Right lobe of liver (tissue), 6 donors: ENCODE results near the gene RNF225. TPM values are rescaled to one million over a fixed set of nuclear protein-coding genes. Genes with fewer than 3 reads are reported as not detected.

Source experiments
- ATAC-seq, 4 donors: fragments of 200-7000 bp; cut with Tn5 transposase; one replicate each; pipeline ENCODE4 v1.9.1; 2020; ENCODE audit warnings: mild to moderate bottlenecking in 4 of 4, moderate library complexity in 4 of 4
- DNase-seq, 3 donors: peaks; one replicate each; pipeline ENCODE4 v3.0.0-alpha.2; 2020
- H3K27ac ChIP-seq, 3 donors: fragments of 200-600 bp; one replicate each; pipeline ENCODE4 v1.8.0; 2022
- H3K27me3 ChIP-seq, 2 donors: fragments of 200-600 bp; one replicate each; pipeline ENCODE4 v1.8.0; 2022
- H3K36me3 ChIP-seq, 4 donors: fragments of 200-600 bp; sonication (generic) in 1 of 4; one replicate each; pipeline versions ENCODE4 v1.5.1 to v1.8.0; 2017 to 2022; ENCODE audit warnings: control low read depth in 1 of 4
- H3K4me1 ChIP-seq, 4 donors: fragments of 200-600 bp; sonication (generic) in 1 of 4; one replicate each; pipeline versions ENCODE4 v1.5.1 to v1.8.0; 2017 to 2022; ENCODE audit warnings: control low read depth in 1 of 4
- H3K4me3 ChIP-seq, 3 donors: fragments of 200-600 bp; one replicate each; pipeline ENCODE4 v1.8.0; 2022
- H3K9me3 ChIP-seq, 4 donors: fragments of 200-600 bp; sonication (generic) in 1 of 4; one replicate each; pipeline versions ENCODE4 v1.5.1 to v1.8.0; 2017 to 2022; ENCODE audit warnings: control low read depth in 1 of 4
- POLR2A ChIP-seq: fragments of 450-650 bp; IDR thresholded peaks from one replicate; pipeline ENCODE4 v1.6.1; 2017; ENCODE audit warnings: antibody characterized with exemption, mild to moderate bottlenecking
- WGBS: methylation state at CpG from one replicate; pipeline ENCODE4 v1.1.6; 2018; ENCODE audit warnings: low coverage, low lambda C conversion rate; ENCODE audit not compliant: insufficient coverage; ENCODE audit errors: missing lambda C conversion rate; 5-methylcytosine and 5-hydroxymethylcytosine counted together
- intact Hi-C, 2 donors: fragments of 100-400 bp; cut with DNase I; formaldehyde crosslinking; loops; one replicate each; pipeline versions ENCODE4 v1.11.2 to v1.14.1; 2022
- total RNA-seq, 6 experiments: library from RNA; depleted of rRNA in 2 of 6; stranded (reverse); fragments of >200 nt in 2 of 6; fragmentation: NEBNext Ultra II Directional in 3 of 6; extraction: Animal tissue kit (Norgen Biotek cat#: 25700) in 3 of 6; gene quantifications; one replicate each; pipeline versions ENCODE4 v1.1.0 to v1.2.4, GENCODE V29; 2016 to 2023
- TF ChIP-seq, protein P1 (sequence below), 4 donors: fragments of 200-600 bp in 3 of 4; fragments of 450-650 bp in 1 of 4; IDR thresholded peaks; one replicate each; pipeline versions ENCODE4 v1.5.1 to v1.8.0; 2016 to 2022; ENCODE audit warnings: antibody characterized with exemption in 4 of 4, mild to moderate bottlenecking in 2 of 4
- donor health status: DM: no; HTN: yes; CAD: no.
- donor health status: DM: no; HTN: no; CAD: no.
- donor health status: DM: no; HTN: no; CAD: no.
- donor health status: DM: no; HTN: yes; CAD: no.
- donor health status: DM: no; HTN: yes; CAD: no.

Gene RNF225
- total RNA-seq, 6 experiments from 2014 or later, result not detected

DNA sequence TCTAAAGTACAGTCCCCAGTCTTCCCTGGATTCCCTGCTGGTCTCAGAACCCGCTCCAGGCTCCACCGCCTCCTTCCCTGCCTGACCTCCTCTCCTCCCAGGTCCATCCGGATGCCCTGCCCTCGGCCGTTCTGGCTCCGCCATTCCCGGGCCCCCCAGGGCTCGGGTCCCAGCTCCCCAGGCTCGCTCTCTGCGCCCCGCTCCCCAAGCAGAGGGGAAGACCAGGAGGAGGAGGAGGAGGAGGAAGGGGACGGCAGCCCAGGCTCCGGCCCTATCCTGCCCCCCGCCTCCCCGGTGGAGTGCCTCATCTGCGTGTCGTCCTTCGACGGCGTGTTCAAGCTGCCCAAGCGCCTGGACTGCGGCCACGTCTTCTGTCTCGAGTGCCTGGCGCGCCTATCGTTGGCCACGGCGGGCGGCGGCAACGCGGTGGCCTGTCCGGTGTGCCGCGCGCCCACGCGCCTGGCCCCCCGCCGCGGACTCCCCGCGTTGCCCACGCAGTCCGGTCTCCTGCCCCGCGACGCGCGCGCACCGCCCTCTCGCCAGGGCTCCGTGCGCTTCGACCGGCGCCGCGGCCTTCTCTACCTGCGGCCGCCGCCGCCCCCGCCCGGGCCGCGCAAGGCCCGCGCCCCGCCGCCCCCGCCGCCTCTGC, 647 bp downstream of the RNF225 start:
- ATAC-seq, result peak in 1 of 4 donors; percentile 16

DNA sequence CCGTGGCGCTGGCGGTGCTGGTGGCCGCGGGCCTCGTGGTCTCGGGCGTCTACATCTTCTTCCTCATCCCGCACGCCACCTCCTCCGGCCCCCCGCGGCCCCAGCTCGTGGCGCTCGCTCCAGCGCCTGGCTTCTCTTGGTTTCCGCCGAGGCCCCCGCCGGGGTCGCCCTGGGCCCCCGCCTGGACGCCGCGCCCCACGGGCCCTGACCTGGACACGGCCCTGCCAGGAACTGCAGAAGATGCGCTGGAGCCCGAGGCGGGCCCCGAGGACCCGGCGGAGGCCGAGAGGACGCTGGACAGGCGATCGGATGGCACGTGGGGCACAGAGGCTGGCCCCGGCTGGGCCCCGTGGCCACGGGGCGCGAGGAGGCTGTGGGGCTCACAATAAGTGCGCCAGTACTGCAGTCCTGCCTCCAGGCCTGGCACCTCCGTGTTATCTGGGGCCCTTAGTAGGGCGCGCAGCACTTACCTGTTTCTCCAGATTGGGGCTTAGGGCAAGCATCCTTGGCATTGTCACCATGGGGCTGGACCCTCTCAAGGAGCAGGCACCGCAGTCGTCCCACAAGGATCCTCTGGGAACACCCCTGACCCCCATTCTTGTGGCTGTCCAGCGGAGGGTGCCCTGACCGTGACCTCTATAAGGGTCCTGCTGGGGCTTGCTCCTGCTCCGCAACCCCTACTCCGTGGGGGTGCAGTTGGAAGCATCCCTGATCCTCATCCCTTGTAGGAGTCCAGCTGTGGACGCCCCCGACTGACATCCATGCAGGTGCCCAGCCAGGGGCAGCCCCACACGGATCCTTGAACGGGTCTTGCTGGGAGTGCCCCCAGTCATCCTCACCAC, 1.5 kb downstream of the RNF225 start:
- Histone ChIP-seq H3K27me3 (no peaks in the 10 kb centered on the region), H3K36me3 (peaks cover 0 to 24% (median 17%) of the 10 kb centered on the region in 4 donors), H3K27ac (no peak overlapping the region), H3K4me1 (peaks cover 0 to 6% (median 3%) of the 10 kb centered on the region in 4 donors), H3K9me3 (no peaks in the 10 kb centered on the region), H3K4me3 (no peak overlapping the region)
- ATAC-seq (no peak), DNase-seq (no peak)
- TF ChIP-seq, protein P1, sequence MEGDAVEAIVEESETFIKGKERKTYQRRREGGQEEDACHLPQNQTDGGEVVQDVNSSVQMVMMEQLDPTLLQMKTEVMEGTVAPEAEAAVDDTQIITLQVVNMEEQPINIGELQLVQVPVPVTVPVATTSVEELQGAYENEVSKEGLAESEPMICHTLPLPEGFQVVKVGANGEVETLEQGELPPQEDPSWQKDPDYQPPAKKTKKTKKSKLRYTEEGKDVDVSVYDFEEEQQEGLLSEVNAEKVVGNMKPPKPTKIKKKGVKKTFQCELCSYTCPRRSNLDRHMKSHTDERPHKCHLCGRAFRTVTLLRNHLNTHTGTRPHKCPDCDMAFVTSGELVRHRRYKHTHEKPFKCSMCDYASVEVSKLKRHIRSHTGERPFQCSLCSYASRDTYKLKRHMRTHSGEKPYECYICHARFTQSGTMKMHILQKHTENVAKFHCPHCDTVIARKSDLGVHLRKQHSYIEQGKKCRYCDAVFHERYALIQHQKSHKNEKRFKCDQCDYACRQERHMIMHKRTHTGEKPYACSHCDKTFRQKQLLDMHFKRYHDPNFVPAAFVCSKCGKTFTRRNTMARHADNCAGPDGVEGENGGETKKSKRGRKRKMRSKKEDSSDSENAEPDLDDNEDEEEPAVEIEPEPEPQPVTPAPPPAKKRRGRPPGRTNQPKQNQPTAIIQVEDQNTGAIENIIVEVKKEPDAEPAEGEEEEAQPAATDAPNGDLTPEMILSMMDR (IDR thresholded peaks at IDR 0.05), result no peak
- no peak for TF ChIP-seq POLR2A
- intact Hi-C loops, result no loop called here
- 67% methylated on average over 1 of the region's 58 CpGs for WGBS

More for the DNA sequence above, 647 bp downstream of the RNF225 start:
- 7% methylated on average over 27 of the region's 75 CpGs for WGBS
- Histone ChIP-seq H3K4me1 (peaks cover 0 to 5% (median 2%) of the 10 kb centered on the region in 4 donors), H3K36me3 (peaks cover 0 to 31% (median 20%) of the 10 kb centered on the region in 4 donors), H3K27ac (no peak overlapping the region), H3K9me3 (no peaks in the 10 kb centered on the region), H3K4me3 (no peak overlapping the region), H3K27me3 (no peaks in the 10 kb centered on the region)
- no peak for DNase-seq
- TF ChIP-seq, protein P1 (IDR thresholded peaks at IDR 0.05), result no peak
- TF ChIP-seq POLR2A, result no peak
- intact Hi-C loops, result no loop called here

DNA sequence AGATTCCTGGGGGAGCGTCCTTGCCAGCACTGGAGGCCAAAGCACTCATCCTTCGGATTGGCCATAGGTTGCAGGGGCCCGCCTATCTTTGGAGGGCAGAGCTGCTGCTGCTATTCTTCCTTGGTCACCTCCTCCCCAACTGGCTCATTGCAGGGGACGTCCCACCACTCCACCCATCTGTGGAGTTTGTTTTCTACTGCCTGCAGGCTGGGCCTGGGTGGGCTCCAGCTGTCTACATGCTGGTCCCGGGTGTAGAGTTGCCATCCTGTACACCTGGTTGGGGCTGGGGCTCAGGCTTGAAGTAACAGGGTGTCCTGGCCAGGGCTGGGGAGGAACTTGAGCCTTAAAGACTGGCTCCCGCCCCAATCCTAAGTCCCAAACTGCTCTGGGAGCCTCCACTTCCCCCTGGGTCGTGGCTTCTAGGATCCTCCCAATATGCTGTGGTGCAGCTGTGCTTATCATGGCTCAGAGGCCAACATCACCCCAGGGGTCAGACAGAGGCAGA, 2.1 kb downstream of the RNF225 start:
- Histone ChIP-seq H3K27ac (no peak overlapping the region), H3K36me3 (peaks cover 0 to 23% (median 16%) of the 10 kb centered on the region in 4 donors), H3K9me3 (no peaks in the 10 kb centered on the region), H3K4me1 (peaks cover 0 to 10% (median 5%) of the 10 kb centered on the region in 4 donors), H3K27me3 (no peaks in the 10 kb centered on the region), H3K4me3 (no peak overlapping the region)
- TF ChIP-seq POLR2A, result no peak
- TF ChIP-seq, protein P1 (IDR thresholded peaks at IDR 0.05), result no peak
- no peak for DNase-seq
- ATAC-seq, result no peak
- intact Hi-C loops, result no loop called here
- no CpG with 5 or more reads among the region's 7 CpGs for WGBS

DNA sequence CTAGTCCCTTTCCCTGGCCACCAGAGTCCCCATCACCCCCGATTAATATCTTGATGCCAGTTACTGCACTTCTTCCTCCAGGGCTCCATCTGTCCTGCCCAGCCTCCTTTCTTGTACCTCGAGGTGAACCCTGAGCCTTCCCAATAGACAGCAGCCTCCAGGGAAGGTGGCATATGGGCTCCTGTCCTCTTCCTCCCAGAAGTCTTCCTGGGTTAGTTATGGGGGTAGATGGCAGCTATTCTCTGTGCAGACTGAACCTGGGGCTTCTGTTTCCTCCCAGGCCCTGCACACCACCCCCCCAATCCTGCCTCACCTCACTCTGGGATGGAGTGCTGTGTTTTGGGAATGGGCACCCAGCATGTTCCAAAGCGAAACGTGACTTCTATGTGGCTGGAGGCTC, 2.6 kb downstream of the RNF225 start:
- H3K36me3 ChIP-seq, result peaks cover 0 to 18% (median 12%) of the 10 kb centered on the region in 4 donors
- TF ChIP-seq POLR2A, result no peak
- TF ChIP-seq, protein P1 (IDR thresholded peaks at IDR 0.05), result no peak
- ATAC-seq, result no peak
- DNase-seq, result no peak
- peaks cover 0 to 10% (median 5%) of the 10 kb centered on the region in 4 donors for H3K4me1 ChIP-seq
- intact Hi-C loops, result no loop called here
- no peak overlapping the region for H3K27ac ChIP-seq
- 69% methylated on average over 2 of the region's 4 CpGs for WGBS
- no peak overlapping the region for H3K4me3 ChIP-seq
- H3K27me3 ChIP-seq, result no peaks in the 10 kb centered on the region
- no peaks in the 10 kb centered on the region for H3K9me3 ChIP-seq
